Measurements from ENCODE around the gene MRPS33.

DNA sequence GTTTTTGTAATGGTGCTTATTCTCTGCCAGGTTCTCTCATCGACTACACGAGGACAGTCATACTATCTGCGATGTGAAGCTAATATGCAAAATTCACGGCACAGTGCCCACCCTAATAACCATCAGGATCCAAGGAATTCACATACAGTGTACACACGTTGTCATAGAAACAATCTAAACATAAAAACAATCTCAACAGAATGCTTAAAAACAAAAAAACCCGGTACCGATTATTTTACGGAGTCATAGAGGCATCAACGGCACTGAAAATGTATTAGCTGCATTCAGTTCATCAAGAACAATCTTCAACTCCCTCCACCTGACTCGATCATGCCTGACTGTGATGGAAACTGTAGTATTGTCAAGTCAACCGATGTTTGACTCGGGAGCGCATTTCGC is 628 bp downstream of the MRPS33 start:
- TF ChIP-seq POLR2A (IDR thresholded peaks at IDR 0.05; ENCODE audit: low read depth, low read length) (no peak), TAF1 (IDR thresholded peaks at IDR 0.05; ENCODE audit: low read depth, low read length) (no peak), POLR2AphosphoS5 (IDR thresholded peaks at IDR 0.05; ENCODE audit: low read depth, low read length) (no peak), PAX5 (IDR thresholded peaks at IDR 0.05; ENCODE audit: insufficient read depth, low read length, severe bottlenecking) (no peak), SPI1 (IDR thresholded peaks at IDR 0.05; ENCODE audit: low read depth, low read length) (no peak)

Measured in GM12891 (cell line).